Measurements from ENCODE around the gene AIFM1.

The AIFM1 gene

GRCh38 chrX:130170752-130171445 lies 5.3 kb upstream of the AIFM1 start:
- DNase-seq, result peak; percentile 10 to 54 (median 32)

- no peak for DNase-seq
Measured at GRCh38 chrX:130167040-130167439, 1.4 kb upstream of the AIFM1 start.

GRCh38 chrX:130166503-130166777 lies 799 bp upstream of the AIFM1 start:
- DNase-seq, result no peak

GRCh38 chrX:130165181-130165702 lies 399 bp downstream of the AIFM1 start:
- DNase-seq, result no peak

- no peak for DNase-seq
Measured at GRCh38 chrX:130163398-130163797, 2.2 kb downstream of the AIFM1 start.

GRCh38 chrX:130162094-130162735 lies 3.4 kb downstream of the AIFM1 start:
- DNase-seq, result peak in 1 of 4 experiments; percentile 36

- DNase-seq, result no peak
Measured at GRCh38 chrX:130159776-130160175, 5.9 kb downstream of the AIFM1 start.

- no peak for DNase-seq
Measured at GRCh38 chrX:130158311-130158710, 7.3 kb downstream of the AIFM1 start.

- DNase-seq, result no peak
Measured at GRCh38 chrX:130155564-130155963, 10.1 kb downstream of the AIFM1 start.

GRCh38 chrX:130147631-130148030 lies 18.0 kb downstream of the AIFM1 start:
- peak in 2 of 4 experiments; percentile 12 to 24 for DNase-seq

- DNase-seq, result no peak
Measured at GRCh38 chrX:130145123-130145522, 20.5 kb downstream of the AIFM1 start.

GRCh38 chrX:130144509-130144908 lies 21.1 kb downstream of the AIFM1 start:
- DNase-seq, result no peak

- no peak for DNase-seq
Measured at GRCh38 chrX:130139474-130140201, 26.0 kb downstream of the AIFM1 start.

GRCh38 chrX:130136961-130137360 lies 28.7 kb downstream of the AIFM1 start:
- no peak for DNase-seq

GRCh38 chrX:130136496-130136895 lies 29.1 kb downstream of the AIFM1 start:
- DNase-seq, result no peak

- DNase-seq, result no peak
Measured at GRCh38 chrX:130130990-130131389, 34.7 kb downstream of the AIFM1 start.

GRCh38 chrX:130125091-130125874 lies 40.4 kb downstream of the AIFM1 start:
- DNase-seq, result no peak

GRCh38 chrX:130124577-130124976 lies 41.1 kb downstream of the AIFM1 start:
- DNase-seq, result no peak

- DNase-seq, result no peak
Measured at GRCh38 chrX:130121505-130121800, 44.2 kb downstream of the AIFM1 start.

- DNase-seq, result peak; percentile 58 to 82 (median 78)
Measured at GRCh38 chrX:130120746-130121504, 44.7 kb downstream of the AIFM1 start.

- peak in 1 of 4 experiments; percentile 42 for DNase-seq
Measured at GRCh38 chrX:130120321-130120731, 45.3 kb downstream of the AIFM1 start.

- no peak for DNase-seq
Measured at GRCh38 chrX:130119312-130119898, 46.2 kb downstream of the AIFM1 start.

All from suppressor macrophage (primary cell).